ENCODE results near the gene WSCD1.

Gene WSCD1

DNA sequence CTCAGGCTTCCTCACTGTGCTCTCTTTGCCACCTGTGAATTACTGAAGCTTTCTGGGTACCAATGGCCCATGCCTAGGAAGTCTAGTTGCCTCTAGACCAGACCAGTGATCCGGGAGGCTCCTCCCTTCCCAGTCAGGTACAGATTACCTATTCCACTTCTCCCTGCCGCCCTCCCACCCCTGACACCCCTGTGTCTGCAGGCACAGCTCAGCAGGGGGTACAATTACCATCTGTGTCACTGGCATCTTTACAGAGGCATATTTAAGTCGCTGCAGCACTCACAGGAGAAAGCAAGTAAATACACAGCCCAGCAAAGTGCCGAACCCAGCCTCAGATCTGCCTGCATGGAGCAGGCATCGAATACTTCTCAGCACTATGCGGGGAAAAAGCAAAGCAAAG, 5.3 kb upstream of the WSCD1 start:
- DNase-seq = no peak

DNA sequence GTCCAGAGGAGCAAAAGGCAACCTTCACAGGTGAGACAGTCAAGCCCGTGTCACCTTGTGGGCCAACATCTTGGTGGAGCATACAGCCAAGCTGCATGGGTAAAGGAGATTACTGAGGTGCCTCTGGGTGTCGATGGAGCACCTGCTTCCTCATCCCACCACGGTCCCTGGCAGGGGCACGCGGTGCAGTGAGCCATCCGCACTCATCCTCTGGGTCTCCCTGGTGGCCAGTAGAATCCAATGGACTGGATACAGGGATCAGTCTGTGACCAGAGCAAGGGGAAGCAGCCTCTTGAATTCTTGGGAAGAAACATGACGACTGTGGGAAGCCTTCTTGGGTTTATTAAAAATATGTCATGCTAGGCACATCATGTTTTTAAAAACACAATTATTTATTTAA, 4.8 kb upstream of the WSCD1 start:
- DNase-seq = no peak

DNA sequence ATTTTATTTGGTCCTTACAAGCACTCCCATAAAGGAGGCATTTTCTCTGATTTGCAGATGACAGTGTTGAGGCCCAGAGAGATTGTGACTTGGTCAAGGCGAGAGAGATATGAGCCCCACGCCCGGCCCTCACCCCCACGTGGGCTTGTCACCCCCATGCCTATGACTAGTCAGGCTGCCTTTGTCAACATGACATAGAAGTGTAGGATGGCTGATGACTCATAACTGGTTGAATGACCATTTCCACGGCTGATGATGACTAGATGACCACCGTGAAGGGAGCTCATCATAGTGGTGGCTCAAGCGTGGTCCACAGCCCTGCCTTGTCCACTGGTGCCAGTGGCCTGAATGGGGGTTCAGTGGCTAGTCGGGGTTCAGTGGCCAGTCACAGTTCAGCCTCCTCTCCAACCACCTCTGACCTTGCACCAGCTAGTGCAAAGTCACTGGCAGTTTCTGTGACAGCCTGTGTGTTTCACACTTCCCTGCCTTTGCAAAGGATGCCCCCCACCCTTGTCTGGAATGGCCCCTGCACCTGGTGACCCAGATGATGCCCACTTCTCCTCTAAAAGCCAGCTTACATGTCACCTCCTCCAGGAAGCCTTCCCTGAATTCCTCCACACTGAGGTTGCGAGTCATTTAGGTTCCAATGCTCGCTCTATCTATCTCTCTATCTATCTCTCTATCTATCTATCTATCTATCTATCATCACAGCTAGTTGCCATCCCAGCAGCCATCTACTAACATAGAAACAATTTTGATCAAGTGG, 3.8 kb upstream of the WSCD1 start:
- DNase-seq = no peak

DNA sequence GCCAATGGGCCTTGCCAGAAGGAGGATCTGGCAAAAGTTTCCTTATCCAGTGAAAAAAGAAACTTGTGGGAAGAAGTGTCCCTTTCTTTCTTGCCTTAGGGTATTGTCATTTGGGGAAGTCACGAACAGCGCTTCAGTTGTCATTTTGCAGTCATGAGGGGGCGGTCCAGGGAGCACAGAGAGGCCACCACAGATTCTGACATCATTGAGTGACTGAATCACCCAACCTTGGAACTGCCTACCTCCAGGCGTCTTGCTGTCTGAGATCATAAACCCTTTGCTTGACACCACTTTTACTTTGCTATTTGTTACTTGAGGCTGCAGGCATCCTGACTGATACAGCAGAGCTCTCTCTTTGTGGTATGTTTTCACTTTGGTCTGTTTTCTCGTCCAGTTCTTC, 3.1 kb upstream of the WSCD1 start:
- DNase-seq = no peak

DNA sequence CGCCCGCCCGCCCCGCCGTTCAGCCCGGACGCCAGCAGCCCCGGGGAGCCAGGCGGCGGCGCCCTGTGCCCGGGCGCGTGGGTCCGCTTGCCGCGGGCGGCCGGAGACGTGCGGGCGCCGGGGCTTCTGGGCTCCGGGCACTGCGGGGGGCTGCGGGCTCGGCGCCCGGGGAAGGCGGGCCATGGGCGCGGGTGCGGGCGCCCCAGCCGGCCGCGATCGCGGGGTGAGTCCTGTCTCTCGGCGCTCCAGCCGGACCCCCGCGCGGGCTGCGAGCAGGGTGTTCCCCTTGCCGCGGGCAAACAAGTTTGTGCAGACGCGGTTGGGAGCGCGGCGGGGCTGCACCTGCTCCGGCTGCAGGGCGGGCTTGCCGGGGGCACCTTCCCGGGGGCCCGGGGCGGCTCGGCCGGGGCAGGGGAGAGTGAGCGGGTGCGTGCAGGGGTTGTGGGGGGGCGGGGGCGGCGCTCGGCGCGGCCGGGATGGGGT, 292 bp downstream of the WSCD1 start:
- DNase-seq = no peak

DNA sequence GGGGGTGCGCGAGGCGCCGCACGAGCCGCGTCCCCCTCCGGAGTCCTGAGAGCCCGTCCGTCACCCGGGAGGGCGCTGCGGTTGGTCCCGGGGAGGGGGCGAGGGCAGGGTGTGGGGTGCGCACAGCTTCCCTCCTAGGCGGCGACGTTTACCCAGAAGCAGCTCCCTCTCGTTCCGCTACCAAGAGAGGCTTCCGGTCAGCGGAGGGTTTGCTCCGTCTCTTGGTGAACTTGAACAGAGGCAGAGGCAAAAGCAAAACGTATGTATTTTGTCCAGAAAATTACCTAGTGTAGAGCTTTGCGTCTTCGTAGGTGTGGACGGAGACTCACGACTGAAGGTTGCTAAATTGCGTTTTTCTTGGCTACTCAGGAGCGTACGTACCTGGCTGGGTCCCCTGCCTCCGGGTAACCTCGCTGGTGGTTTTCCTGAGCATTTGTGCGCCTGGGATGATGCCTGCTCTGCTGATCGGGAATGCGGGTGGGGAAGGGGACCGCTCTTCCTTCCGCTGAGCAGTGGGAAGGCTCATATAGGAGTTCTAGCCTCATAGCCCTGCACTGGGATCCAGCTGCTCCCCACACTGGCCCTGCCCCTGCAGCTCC, 833 bp downstream of the WSCD1 start:
- no peak for DNase-seq

DNA sequence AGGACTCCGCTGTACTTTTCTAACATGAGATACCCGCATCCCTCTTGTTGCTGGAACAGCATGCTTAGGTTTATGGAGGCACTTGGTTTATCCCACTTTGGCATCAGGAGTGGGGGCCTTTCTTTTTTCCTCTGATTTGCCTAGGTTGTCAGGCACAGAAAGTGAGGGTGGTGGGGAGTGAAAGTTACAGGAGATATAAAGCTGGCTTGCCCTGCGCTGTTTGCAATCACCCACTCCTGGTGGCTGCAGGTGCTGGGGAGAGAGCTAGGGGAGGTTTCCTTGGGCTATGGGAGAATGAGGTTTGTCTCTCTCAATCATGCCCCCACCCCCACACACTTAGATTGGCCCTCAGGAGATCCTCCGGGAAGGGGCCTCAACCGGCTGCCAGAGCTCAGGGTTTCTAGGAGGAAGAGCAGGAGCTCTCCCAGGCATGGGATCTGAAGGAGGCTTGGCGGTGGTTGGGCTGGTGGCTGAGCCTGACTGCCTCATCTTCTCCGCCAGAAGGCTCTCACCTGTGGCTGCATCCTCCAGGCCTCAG, 1.4 kb downstream of the WSCD1 start:
- no peak for DNase-seq

DNA sequence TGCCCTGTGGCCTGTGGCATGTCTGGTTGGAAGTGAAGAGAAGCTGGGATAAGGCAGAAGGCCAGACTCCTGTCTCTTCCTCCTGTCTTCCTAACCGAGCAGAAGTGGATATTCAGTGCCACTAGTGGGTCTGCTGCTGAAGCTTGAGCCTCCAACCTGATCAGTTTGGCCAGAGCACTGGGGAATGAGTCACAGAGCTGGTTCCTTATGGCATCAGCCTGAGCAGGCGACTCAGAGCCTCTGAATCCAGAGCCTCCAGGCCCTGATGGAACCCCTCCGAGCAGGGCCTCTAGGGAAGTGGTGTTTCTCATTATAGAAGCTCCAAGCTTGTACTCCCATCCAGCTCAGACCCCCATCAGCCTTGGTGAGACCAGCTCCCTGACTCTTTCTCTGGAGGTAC, 2.0 kb downstream of the WSCD1 start:
- DNase-seq = no peak

DNA sequence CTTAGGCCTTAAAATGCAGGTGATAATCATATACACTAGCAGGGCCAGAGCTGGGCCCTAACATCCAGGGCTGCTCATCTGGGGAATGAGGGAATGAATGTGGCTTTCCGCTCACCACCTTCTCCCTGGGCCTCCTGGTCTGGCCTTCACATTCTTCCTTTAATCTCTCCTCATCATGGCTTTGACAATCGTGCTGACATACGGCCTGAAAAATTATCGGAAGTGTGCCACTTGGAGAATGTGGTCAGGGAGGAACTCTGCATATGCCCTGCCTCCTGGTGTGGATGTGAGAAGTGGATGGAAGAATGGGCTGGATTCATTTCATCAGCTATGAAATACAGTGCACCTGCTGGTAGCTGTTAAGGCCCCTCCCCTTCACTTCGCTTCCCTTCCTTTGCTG, 2.4 kb downstream of the WSCD1 start:
- DNase-seq = no peak

DNA sequence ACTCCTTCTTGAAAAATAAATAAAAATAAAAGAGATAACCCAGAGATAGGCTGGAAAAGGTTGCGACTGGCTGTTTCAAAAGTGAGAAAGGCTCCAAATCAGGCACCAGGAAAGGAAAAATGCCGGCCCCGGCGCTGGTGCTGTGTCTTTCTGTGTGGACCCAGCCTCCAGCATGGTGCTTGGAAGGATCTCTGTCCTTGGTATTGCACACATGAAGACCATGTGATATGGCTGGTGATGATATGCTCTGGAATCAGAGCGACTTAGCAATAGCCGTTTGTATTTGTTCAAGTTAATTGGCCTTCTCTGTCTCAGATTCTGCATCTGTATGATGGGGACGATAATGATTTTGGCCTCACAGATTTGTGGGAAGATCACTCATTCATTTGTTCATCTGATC, 3.4 kb downstream of the WSCD1 start:
- DNase-seq = no peak

DNA sequence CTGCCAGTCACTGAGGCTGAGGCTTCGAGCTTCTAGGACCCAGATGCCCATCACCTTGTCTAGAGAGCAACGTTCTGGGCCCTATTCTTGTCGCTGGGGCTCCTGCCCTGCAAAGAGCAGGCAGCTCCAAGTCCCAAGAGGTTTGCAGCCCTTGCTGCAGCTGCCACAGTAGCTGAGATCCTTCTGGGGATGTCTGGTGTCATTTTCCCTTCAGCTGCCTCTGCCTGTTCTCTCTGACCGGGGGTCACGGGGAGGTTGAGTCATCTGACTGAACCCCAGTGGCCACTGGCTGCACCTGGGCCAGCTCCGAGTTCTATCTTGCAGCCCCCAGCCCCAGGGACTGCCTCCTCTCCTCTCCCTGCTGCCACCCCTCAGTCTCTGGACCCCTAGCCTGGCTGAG, 4.9 kb downstream of the WSCD1 start:
- DNase-seq = no peak

DNA sequence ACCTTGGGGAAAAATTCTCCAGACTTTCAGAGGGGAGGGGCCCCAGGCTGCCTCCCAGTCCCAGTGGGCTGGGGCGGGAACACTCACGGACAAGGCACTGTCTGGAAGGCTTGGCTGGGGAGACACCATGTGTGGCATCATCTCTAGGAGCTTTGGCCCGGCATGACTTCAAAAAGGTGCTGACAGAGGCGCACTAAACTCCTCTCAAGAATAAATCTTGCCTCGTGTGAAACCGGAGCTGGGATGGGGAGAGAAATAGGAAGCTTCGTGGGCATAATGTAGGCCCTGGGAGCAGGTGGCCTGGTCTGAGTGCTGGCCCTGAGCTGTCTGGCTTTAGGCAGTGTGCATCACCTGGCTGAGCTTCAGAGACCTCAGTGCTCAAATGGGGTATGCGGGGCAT, 5.7 kb downstream of the WSCD1 start:
- DNase-seq = no peak

DNA sequence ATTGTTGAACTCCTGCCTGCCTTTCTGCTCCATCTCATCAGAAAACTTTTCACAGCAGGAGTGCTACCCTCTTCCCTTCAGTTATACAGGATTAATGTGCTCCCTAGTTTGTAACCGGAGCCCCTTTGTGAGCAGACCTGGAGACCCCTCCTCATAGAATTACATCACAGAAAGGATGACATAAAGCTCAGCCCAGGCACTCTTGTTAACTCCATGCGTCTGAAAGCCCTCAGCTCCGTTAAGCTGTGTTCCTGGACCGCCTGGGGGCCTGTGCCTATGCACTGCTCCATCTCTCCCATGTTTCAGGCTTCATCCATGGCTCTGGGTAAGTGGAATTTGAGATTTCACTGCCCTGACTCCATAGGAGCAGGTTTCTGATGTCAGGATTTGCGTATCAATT, 7.6 kb downstream of the WSCD1 start:
- no peak for DNase-seq

DNA sequence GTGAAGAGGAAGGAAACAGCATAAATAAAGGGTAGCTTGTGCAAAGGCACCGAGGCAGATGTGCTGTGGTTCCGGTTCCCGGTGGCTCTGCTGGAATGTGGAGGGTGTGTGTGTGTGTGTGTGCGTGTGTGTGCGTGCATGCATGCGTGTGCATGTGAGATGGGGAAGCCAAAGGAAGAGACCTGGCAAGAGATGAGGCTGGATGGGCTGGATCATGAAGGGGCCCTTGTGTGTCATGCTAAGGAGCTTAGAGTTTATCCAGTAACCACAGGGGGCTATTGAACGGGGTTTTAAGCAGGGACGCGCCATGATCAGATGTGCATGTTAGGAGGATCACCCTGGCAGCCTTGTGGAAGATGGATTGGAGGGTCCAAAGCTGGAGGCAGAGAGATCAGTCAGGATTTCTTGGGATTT, 8.3 kb downstream of the WSCD1 start:
- DNase-seq = no peak

DNA sequence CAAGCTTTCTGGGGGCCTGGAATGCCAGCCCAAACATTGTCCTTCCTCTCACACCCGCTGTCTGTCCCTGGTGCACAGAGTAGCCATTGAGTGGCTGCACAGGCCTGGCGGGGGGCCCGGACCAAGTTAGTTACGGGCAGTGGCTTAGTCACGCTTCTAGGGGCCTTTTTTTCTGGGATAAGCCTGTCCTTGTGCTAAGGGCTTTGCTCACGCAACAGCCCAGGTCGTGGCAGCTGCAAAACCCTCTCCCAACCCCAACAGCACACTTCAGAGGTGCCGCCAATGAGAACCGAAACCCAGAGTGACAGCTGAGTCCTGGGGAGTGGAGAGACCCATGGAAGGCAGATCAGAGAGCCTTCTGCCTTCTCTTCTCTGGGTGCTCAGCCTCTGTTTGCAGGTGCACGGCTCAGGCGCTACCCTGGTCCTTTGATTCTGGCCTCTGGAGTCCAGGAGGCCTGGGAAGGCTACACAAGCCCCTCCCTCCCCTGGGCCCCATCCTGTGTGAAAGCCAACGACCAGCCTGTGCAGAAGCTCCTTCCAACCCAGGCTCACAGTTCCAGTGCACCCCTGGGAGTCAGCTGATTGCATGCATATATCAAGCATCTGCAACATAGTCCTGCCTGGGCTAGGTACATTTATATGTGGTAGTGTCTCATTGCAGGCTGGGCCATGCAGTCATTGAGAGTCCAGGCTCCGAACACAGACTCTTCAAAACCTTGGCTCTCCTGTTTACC, 9.1 kb downstream of the WSCD1 start:
- no peak for DNase-seq

DNA sequence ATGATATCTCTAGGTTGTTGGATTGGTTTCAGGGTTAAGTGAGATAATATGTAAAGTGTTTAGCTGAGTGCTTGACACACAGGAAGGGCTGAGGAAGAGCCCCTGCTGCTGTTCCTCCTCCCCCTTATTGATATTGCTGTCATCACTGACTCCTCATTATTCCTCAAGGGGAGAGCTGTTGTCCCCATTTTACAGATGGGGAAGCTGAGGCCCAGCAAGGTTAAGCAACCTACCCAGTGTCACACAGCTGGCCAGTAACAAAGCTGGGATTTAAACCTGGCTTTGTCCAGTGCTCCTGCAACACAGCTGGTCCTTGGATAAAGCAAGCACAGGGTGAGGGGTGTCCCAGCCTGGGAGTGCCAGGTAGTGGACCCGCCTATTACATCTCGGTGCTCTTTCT, 9.8 kb downstream of the WSCD1 start:
- DNase-seq = no peak

DNA sequence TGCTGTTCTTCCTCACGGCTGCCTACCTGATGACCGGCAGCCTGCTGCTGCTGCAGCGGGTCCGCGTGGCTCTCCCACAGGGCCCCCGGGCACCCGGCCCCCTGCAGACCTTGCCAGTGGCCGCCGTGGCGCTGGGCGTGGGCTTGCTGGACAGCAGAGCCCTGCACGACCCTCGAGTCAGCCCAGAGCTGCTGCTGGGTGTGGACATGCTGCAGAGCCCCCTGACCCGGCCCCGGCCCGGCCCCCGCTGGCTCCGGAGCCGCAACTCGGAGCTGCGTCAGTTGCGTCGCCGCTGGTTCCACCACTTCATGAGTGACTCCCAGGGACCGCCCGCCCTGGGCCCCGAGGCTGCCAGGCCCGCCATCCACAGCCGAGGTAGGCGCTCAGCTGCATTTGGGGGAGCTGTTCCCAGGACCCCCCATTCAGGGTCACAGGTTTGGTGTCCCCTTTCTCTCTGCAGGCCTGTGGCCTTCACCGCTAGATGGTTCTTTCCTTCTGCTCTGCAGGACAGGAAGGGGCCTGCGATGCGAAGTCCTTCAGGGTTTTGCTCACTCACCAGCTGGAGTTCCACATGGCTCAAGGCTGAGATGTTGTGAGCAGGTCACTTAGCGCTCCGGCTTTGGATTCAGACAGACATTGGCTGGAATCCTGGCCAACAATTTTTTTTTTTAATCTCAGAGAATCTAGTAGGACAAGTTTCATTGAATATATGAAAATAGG, 10.7 kb downstream of the WSCD1 start:
- DNase-seq = no peak

DNA sequence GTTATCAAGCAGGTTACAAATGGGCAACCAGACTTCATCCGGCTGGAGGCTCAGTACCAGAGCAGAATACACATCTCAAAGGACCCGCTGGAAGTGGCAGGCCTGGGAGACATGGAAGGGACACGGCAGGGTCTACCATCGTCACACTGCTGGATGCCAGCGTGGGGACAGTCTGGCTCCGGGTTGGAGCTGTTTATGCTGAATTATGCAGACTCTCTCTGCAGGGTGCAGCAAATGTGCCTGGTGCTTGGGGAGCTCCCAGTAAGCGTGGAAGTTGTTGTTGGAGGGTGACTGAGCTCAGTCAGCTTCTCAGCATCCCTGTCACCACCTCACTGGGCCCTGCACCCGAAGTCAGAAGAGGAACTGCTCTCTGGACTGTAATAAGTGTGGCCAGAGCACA, 12.2 kb downstream of the WSCD1 start:
- no peak for DNase-seq

DNA sequence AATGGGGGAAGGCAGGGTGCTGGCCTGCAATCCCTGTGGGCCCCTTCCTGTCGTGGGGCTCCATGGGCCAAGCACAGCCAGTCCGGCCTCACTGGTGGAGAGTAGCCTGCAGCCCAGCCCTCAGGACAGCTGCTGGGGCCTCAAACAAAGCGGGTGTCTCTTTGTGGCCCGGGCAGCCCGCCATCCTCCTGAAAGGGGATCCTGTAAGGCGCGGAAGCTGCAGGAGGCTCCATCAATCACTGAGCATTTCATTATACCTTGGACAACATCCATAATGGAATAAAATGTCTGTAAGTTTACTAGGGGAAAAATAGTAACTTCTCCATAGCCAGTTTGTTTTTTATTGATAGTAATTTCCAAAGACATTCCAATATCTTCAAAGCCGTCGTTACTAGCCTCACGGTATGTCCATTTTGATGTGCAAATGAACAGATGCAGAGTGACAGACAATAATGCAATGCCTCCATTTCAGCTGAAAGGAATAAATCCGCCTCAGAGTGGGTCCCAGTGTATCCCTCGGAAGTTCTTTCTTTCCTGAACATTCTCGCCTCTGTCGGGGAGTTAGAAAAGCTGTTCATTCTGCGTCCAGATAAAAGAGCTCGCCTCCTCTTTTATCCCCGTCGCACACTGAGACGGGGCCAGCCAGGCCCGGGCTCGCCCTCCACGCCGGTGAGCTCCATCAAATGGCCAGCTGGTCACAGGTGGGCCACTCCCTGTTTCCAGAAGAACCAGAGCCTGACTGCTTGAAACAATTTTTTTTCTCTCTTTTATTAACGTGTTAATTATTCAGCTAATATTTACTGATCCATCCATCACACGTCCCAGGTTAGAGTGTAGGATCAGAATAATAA, 14.4 kb downstream of the WSCD1 start:
- DNase-seq = no peak

DNA sequence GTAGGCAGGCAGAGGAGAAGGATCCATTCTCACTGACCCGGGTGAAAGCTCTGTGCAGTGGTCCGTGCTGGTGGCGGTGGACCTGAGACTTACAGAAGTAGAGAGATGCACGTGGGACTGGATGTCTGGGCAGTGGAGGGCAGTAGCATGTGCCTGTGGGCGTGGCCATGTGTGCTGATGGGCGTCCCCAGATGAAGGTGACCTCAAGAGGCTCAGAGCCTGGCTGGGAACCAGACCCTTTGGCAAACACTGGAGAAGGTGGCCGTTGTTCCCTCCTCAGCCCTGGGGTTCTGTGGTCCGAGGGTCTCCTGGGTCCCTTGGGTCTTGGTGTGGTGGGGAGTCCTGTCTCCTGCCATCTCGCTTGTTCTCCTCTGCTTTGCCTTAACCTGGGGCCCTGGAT, 15.6 kb downstream of the WSCD1 start:
- no peak for DNase-seq

DNA sequence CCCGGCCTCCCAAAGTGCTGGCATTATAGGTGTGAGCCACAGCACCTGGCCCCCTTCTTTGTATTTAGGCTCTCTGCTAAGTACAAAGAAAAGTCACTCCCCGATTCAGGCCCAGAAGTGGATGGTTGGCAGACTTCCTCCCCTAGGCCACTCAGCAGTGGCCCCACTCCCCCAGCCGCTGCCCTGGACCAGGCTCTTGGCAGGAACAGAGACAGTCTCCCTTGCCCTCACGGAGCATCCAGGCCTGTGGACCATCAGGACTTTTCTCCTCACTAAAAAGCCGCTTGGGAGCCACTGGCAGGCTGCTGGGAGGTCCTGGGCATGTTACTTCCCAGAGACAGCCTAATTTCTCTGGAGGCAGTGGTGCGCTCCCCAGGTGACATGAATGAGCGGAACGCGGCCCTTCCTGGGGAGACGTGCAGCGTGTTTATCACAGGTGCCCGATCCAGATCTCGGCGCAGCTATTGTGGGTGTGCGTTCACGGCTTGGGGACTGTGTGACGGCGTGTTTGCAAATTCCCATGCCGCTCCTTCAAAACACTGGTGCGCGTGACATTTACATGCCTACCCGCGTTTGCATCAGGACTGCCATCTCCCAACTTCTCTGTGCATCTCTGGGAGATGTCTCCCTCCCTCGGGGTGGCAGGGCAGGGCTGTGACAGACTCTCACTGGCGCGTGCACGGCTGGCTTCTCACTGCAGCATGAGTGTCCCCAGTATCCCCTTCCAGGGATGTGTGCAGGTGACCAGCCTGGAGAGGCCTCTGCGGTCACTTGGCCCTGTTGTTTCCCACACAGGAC, 16.6 kb downstream of the WSCD1 start:
- no peak for DNase-seq

Data from activated CD8-positive, alpha-beta memory T cell treated with anti-CD3 and anti-CD28 coated beads for 24 hours (primary cell).